ENCODE results near the gene GRIFIN.

The GRIFIN gene

GRCh38 chr7:2433713-2434550, 42.3 kb downstream of the GRIFIN start:
- H3K27me3 Mint-ChIP-seq = no peaks in the 10 kb centered on the region
- peaks cover 4% of the 10 kb centered on the region for H3K4me1 Mint-ChIP-seq (ENCODE audit: low read depth)
- no peak overlapping the region for H3K4me3 Mint-ChIP-seq
- H3K9me3 Mint-ChIP-seq (ENCODE audit: low read depth) = no peaks in the 10 kb centered on the region
- H3K27ac Mint-ChIP-seq = no peak overlapping the region
- H3K36me3 Mint-ChIP-seq = peaks cover 5% of the 10 kb centered on the region

DNA sequence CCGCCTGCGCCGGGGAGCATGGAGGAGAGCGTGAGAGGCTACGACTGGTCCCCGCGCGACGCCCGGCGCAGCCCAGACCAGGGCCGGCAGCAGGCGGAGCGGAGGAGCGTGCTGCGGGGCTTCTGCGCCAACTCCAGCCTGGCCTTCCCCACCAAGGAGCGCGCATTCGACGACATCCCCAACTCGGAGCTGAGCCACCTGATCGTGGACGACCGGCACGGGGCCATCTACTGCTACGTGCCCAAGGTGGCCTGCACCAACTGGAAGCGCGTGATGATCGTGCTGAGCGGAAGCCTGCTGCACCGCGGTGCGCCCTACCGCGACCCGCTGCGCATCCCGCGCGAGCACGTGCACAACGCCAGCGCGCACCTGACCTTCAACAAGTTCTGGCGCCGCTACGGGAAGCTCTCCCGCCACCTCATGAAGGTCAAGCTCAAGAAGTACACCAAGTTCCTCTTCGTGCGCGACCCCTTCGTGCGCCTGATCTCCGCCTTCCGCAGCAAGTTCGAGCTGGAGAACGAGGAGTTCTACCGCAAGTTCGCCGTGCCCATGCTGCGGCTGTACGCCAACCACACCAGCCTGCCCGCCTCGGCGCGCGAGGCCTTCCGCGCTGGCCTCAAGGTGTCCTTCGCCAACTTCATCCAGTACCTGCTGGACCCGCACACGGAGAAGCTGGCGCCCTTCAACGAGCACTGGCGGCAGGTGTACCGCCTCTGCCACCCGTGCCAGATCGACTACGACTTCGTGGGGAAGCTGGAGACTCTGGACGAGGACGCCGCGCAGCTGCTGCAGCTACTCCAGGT, 43.1 kb downstream of the GRIFIN start:
- H3K4me1 Mint-ChIP-seq (ENCODE audit: low read depth) = peaks cover 4% of the 10 kb centered on the region
- peaks cover 5% of the 10 kb centered on the region for H3K36me3 Mint-ChIP-seq
- H3K9me3 Mint-ChIP-seq (ENCODE audit: low read depth) = no peaks in the 10 kb centered on the region
- H3K27me3 Mint-ChIP-seq = no peaks in the 10 kb centered on the region
- H3K27ac Mint-ChIP-seq = no peak overlapping the region
- no peak overlapping the region for H3K4me3 Mint-ChIP-seq

- Mint-ChIP-seq H3K4me1 (ENCODE audit: low read depth) (peaks cover 7% of the 10 kb centered on the region), H3K36me3 (peaks cover 5% of the 10 kb centered on the region), H3K27ac (no peak overlapping the region), H3K27me3 (no peaks in the 10 kb centered on the region), H3K9me3 (ENCODE audit: low read depth) (no peaks in the 10 kb centered on the region), H3K4me3 (no peak overlapping the region)
Measured at GRCh38 chr7:2431260-2431867, 44.8 kb downstream of the GRIFIN start.

DNA sequence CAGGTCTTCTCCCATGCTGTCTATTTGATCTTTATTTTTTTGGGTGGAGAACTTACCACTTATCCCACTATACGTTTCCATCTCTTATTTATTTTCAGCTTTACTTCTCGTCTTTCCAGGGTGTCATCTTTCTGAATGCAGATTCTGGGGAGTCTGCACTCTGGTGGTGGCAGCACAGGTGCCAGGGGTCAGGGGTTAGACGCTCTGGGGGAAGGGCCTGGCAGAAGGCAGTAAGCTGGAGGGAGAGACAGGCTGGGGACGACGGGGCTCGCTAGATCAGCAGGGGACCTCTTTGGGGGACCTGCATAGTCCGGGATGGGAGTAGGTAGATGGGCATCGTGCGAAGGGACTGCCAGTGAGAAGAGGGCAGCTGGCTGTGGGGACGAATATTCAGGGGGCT, 50.4 kb downstream of the GRIFIN start:
- Mint-ChIP-seq H3K9me3 (ENCODE audit: low read depth) (no peaks in the 10 kb centered on the region), H3K4me3 (no peak overlapping the region), H3K27ac (no peak overlapping the region), H3K36me3 (no peaks in the 10 kb centered on the region), H3K27me3 (no peaks in the 10 kb centered on the region), H3K4me1 (ENCODE audit: low read depth) (peaks cover 12% of the 10 kb centered on the region)
